Sigmoid colon (tissue), 7 donors: ENCODE data around the gene SIRPA. TPM values are rescaled to one million over a fixed set of nuclear protein-coding genes. Genes with fewer than 3 reads are reported as not detected.

ENCODE experiments used
- DNase-seq: peaks from one replicate; pipeline ENCODE4 v3.0.0-alpha.2; 2019
- H3K27ac ChIP-seq, 4 donors: fragments of 200-600 bp; sonication (generic); one replicate each; pipeline ENCODE4 v1.5.1; 2016 to 2019; ENCODE audit warnings: mild to moderate bottlenecking in 1 of 4
- H3K27me3 ChIP-seq, 3 donors: fragments of 200-600 bp; sonication (generic); one replicate each; pipeline ENCODE4 v1.5.1; 2019; ENCODE audit warnings: mild to moderate bottlenecking in 1 of 3
- H3K36me3 ChIP-seq, 4 donors: fragments of 200-600 bp; sonication (generic); one replicate each; pipeline ENCODE4 v1.5.1; 2016 to 2019
- H3K4me1 ChIP-seq, 4 donors: fragments of 200-600 bp; sonication (generic); one replicate each; pipeline ENCODE4 v1.5.1; 2017 to 2019
- H3K4me3 ChIP-seq, 4 donors: fragments of 200-600 bp; sonication (generic); one replicate each; pipeline ENCODE4 v1.5.1; 2017 to 2019; ENCODE audit warnings: mild to moderate bottlenecking in 2 of 4, moderate library complexity in 1 of 4
- H3K9me3 ChIP-seq, 4 donors: fragments of 200-600 bp in 3 of 4; sonication (generic) in 3 of 4; one replicate each; pipeline versions ENCODE4 v1.5.1 to v1.6.1; 2013 to 2019
- EP300 ChIP-seq, 4 donors: sonication (generic); formaldehyde crosslinking; IDR thresholded peaks; one replicate each; pipeline ENCODE4 v1.6.1; 2017; ENCODE audit warnings: antibody characterized with exemption in 4 of 4
- POLR2A ChIP-seq, 2 donors: fragments of 450-650 bp; IDR thresholded peaks; one replicate each; pipeline ENCODE4 v1.6.1; 2016; ENCODE audit warnings: antibody characterized with exemption in 2 of 2, mild to moderate bottlenecking in 2 of 2, moderate library complexity in 2 of 2
- POLR2AphosphoS5 ChIP-seq, 4 donors: sonication (generic); formaldehyde crosslinking; IDR thresholded peaks; one replicate each; pipeline ENCODE4 v1.6.1; 2017; ENCODE audit warnings: antibody characterized with exemption in 4 of 4
- WGBS, 2 donors: extraction: QIAGEN DNeasy Blood & Tissue Kit; methylation state at CpG; one replicate each; pipeline ENCODE4 v1.1.7; 2013; 5-methylcytosine and 5-hydroxymethylcytosine counted together
- intact Hi-C: fragments of 100-400 bp; cut with DNase I; formaldehyde crosslinking; loops from one replicate; pipeline ENCODE4 v1.15.1; 2023
- polyA plus RNA-seq, 3 donors: library from polyadenylated mRNA; stranded (reverse); fragments of 200-250 nt; gene quantifications; one replicate each; pipeline ENCODE4 v1.2.3, GENCODE V29; 2013
- total RNA-seq, 4 donors: library from RNA; depleted of rRNA; stranded (reverse); fragments of >200 nt; gene quantifications; one replicate each; pipeline ENCODE4 v1.1.0, GENCODE V29; 2016
- TF ChIP-seq, protein P1 (sequence below), 4 experiments: fragments of 450-650 bp in 3 of 4; fragments of 200-600 bp in 1 of 4; IDR thresholded peaks; one replicate each; pipeline ENCODE4 v1.5.1; 2016 to 2019; ENCODE audit warnings: antibody characterized with exemption in 4 of 4, mild to moderate bottlenecking in 3 of 4, moderate library complexity in 2 of 4
- donor health status: healthy with polysubstance abuse.
- donor health status: Bipolar disorder and iron deficiency.
- donor health status: healthy.

Gene SIRPA
- total and polyA plus RNA-seq, 7 donors = 8.4 to 25.5 (median 16.3) TPM

DNA sequence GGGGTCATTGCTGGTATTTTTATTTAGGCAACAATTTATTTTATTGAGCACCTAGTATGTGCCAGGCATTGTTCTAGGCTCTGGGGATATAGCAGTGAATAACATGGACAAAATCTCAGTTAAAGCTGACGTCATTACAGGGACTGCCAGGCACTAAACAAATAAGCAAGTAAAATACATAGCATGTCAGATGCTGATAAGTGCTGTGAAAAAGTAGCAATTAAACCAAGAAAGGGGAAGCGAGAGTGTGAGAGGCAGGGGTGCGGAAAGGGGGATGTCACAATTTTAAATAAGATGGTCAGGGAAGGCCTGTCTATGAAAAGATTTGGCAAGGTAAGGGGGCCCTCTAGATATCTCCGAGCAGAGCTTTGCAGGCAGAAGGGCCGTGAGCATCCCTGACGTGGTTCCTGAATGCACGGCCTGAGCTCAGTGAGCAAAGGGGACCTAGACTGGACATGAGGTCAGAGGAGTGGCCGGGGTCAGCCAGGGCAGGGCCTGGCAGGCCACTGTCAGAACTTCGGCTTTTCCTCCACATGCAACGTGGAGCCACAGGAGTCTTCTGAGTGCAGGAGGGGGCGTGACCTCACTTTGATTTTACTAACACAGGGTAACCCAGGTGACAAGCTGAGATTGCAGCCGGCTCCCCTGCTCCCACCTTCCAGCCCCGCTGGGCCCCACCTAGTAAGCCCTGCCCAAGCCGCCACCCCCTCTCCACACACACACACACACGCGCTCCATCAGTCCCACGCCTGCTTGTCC, 24.2 kb upstream of the SIRPA start:
- Histone ChIP-seq H3K36me3 (no peaks in the 10 kb centered on the region), H3K27ac (no peak overlapping the region), H3K4me3 (no peak overlapping the region), H3K27me3 (peaks cover 0 to 5% (median 0%) of the 10 kb centered on the region in 3 donors), H3K4me1 (no peaks in the 10 kb centered on the region), H3K9me3 (no peaks in the 10 kb centered on the region)
- intact Hi-C loops = no loop called here
- WGBS, 2 donors = 14 to 38% methylated on average over 17 of the region's 17 CpGs
- TF ChIP-seq POLR2AphosphoS5 (IDR thresholded peaks at IDR 0.05) = no peak
- no peak for TF ChIP-seq POLR2A (IDR thresholded peaks at IDR 0.05)
- no peak for TF ChIP-seq EP300 (IDR thresholded peaks at IDR 0.05)
- TF ChIP-seq, protein P1, sequence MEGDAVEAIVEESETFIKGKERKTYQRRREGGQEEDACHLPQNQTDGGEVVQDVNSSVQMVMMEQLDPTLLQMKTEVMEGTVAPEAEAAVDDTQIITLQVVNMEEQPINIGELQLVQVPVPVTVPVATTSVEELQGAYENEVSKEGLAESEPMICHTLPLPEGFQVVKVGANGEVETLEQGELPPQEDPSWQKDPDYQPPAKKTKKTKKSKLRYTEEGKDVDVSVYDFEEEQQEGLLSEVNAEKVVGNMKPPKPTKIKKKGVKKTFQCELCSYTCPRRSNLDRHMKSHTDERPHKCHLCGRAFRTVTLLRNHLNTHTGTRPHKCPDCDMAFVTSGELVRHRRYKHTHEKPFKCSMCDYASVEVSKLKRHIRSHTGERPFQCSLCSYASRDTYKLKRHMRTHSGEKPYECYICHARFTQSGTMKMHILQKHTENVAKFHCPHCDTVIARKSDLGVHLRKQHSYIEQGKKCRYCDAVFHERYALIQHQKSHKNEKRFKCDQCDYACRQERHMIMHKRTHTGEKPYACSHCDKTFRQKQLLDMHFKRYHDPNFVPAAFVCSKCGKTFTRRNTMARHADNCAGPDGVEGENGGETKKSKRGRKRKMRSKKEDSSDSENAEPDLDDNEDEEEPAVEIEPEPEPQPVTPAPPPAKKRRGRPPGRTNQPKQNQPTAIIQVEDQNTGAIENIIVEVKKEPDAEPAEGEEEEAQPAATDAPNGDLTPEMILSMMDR (IDR thresholded peaks at IDR 0.05) = no peak
- no peak for DNase-seq

DNA sequence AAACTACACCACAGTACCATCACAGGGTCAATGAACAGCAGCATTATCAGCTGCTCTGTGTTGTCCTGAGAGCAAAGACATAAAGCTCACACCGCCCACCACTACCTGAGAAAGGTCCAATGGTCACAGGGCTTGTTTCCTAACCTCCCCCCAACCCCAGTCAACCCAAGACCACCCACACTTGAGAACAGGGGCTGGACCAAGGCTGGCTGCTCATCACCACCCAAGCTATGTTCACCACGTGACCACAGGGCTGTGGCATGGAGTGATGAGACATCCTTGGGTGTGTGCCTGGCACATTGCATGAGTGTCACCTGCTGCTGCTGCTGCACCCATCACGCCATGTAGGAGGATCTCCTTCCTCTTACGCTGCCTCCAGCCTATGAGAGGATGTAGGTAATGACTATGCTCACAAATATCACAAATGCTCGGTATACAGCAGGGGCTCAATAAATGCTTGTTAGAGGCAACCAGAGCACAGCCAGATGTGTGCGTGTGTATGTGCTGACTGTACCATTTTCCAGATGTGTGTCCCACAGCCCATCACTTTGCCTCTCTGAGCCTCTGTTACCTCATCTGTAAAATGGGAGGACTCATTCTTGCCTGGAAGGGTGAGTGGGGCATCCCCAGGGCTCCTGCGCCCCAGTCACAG, 23.3 kb upstream of the SIRPA start:
- Histone ChIP-seq H3K27me3 (peaks cover 0 to 5% (median 0%) of the 10 kb centered on the region in 3 donors), H3K36me3 (no peaks in the 10 kb centered on the region), H3K27ac (no peak overlapping the region), H3K4me1 (no peaks in the 10 kb centered on the region), H3K4me3 (no peak overlapping the region), H3K9me3 (no peaks in the 10 kb centered on the region)
- TF ChIP-seq EP300 (IDR thresholded peaks at IDR 0.05) = no peak
- DNase-seq = no peak
- intact Hi-C loops = no loop called here
- 69 to 78% methylated on average over 7 of the region's 7 CpGs for WGBS, 2 donors

DNA sequence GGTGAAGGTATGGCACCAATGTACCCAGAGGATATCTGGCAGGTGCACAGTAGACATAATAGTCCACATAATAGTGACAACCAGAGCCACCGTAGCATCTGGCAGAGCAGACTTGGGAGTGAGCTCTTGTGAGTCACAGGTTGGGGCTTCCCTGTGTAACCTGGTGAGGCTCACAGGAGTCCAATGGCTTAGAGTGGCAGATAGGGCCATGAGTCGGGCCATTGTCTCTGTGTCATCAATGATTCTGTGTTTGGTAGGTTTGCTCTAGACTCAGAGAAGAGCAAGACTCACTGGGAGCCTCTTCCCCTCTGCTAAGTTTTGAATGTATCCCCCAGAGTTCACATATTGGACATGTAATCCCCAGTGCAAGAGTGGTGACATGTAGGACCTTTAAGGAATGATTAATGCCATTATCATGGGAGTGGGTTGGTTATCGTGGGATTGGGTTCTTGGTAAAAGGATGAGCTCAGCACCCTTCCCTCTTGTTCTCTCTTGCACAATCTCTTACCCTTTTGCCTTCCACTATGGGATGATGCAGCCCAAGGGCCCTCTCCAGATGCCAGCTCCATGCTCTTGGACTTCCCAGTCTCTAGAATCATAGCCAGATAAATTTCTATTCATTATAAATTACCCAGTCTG, 22.6 kb upstream of the SIRPA start:
- DNase-seq = no peak
- 88 to 93% methylated on average over 3 of the region's 3 CpGs for WGBS, 2 donors
- peaks cover 0 to 7% (median 0%) of the 10 kb centered on the region in 3 donors for H3K27me3 ChIP-seq

DNA sequence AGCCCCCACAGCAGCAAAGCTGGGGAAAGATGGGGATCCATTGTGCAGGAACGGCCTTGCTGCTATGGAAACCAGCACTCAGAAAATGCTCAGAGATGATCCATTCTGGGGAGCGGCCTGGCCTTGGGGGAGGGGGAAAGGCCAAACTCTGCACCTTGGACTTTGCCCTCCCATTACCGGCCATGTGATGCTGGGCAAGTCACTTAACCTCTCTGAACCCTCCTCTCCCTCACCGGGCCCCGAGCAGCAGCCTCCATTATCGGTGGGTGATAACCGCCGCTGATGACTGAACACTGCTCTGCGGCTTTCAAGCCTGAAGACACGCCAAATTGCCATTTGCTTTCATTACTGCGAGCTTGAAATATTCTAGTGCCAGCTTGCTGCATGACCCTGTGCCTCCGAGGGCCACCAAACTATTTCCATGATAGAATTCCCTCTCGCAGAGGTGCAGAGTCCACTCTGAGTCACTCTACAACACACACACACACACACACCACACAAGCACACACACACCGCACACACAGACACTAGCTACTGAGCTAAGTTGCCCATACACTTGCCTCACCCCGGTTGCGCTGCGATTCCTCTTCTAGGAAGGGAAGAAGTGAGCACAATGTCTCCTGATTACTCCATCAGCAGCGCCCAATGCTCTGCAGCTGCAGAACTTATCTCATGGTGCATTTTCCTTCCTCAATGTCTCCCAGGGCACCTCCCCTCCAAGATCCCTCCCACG, 20.6 kb upstream of the SIRPA start:
- intact Hi-C loops = no loop called here
- Histone ChIP-seq H3K27ac (no peak overlapping the region), H3K9me3 (no peaks in the 10 kb centered on the region), H3K36me3 (no peaks in the 10 kb centered on the region), H3K4me1 (no peaks in the 10 kb centered on the region), H3K4me3 (no peak overlapping the region), H3K27me3 (peaks cover 0 to 20% (median 0%) of the 10 kb centered on the region in 3 donors)
- no peak for DNase-seq
- TF ChIP-seq POLR2A (IDR thresholded peaks at IDR 0.05) (no peak), EP300 (IDR thresholded peaks at IDR 0.05) (no peak), POLR2AphosphoS5 (IDR thresholded peaks at IDR 0.05) (no peak)
- TF ChIP-seq, protein P1 (IDR thresholded peaks at IDR 0.05) = no peak
- 31 to 67% methylated on average over 19 of the region's 19 CpGs for WGBS, 2 donors

More for the DNA sequence above, 22.6 kb upstream of the SIRPA start:
- Histone ChIP-seq H3K4me1 (no peaks in the 10 kb centered on the region), H3K36me3 (no peaks in the 10 kb centered on the region), H3K27ac (no peak overlapping the region), H3K4me3 (no peak overlapping the region), H3K9me3 (no peaks in the 10 kb centered on the region)
- TF ChIP-seq, protein P1 (IDR thresholded peaks at IDR 0.05) = no peak
- TF ChIP-seq POLR2AphosphoS5 (IDR thresholded peaks at IDR 0.05) (no peak), EP300 (IDR thresholded peaks at IDR 0.05) (no peak), POLR2A (IDR thresholded peaks at IDR 0.05) (no peak)
- intact Hi-C loops = no loop called here
